ENCODE data around the gene RAD9A.

The RAD9A gene

DNA sequence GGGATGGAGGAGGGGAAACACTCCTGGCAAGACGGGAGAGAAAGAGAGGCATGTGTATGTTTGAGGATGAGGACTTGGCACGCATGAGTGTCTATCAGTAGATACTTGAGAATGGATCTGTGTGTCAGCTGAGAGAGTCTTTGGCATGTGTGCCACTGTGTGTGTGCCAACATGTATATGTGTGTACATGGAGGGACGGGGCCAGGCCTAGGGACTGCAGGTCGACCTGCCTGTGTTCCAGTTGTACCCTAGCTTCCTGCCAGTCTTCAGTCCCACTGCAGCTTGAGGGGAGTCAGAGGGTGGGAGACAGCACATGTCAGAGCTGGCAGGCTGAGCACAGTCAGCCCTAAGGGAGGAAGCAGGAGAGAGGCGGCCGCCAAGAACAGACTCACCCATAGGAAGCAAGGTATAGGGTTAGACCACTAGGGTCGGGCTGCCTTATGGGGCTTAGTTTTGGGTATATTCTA lies 24.0 kb upstream of the RAD9A start:
- no peak for DNase-seq (ENCODE audit: low read depth)
- no peak overlapping the region for H3K4me3 ChIP-seq (ENCODE audit: low read depth, low read length)
- TF ChIP-seq, protein P1, sequence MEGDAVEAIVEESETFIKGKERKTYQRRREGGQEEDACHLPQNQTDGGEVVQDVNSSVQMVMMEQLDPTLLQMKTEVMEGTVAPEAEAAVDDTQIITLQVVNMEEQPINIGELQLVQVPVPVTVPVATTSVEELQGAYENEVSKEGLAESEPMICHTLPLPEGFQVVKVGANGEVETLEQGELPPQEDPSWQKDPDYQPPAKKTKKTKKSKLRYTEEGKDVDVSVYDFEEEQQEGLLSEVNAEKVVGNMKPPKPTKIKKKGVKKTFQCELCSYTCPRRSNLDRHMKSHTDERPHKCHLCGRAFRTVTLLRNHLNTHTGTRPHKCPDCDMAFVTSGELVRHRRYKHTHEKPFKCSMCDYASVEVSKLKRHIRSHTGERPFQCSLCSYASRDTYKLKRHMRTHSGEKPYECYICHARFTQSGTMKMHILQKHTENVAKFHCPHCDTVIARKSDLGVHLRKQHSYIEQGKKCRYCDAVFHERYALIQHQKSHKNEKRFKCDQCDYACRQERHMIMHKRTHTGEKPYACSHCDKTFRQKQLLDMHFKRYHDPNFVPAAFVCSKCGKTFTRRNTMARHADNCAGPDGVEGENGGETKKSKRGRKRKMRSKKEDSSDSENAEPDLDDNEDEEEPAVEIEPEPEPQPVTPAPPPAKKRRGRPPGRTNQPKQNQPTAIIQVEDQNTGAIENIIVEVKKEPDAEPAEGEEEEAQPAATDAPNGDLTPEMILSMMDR (IDR thresholded peaks at IDR 0.05; ENCODE audit: control insufficient read depth, extremely low read depth, insufficient read depth), result no peak

DNA sequence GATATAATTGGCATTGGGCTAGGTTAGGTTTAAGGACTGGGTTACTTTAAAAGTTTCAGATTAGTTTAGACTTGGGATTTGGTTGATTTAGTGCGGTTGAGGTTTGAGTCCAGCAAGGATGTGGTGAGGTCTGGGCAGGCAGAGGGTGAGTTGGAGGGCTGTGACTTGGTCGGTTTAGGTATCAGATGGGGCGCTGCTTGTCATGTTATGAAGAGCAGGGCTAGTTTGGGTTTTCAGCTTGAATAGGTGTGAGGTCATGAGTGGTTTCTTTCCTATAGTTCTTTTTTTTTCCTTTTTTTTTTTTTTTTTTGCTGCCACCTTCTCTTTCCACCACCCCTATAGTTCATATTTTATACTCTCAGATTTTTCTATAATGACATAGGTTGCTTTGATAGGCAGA lies 23.2 kb upstream of the RAD9A start:
- no peak for DNase-seq (ENCODE audit: low read depth)
- TF ChIP-seq, protein P1 (IDR thresholded peaks at IDR 0.05; ENCODE audit: control insufficient read depth, extremely low read depth, insufficient read depth), result no peak
- no peak overlapping the region for H3K4me3 ChIP-seq (ENCODE audit: low read depth, low read length)

DNA sequence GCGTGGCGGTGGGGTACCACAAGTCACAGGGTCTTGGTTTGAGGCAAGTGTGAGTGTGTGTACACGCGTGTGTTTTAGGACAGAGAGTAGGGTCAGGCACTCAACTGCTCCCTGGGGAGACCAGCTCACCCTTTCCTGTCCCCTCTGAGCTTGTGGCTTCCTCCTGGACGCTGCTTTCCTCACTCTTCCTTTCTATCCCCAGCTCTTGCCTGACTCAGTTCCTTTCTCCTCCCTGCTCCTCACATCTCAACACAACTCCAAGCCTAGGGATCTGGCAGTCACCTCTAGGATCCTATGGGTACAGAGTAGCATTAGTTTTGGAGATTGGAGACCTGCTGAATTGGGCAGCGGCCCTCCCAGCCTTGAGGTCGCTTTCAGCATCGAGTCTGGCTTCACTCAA lies 22.5 kb upstream of the RAD9A start:
- no peak overlapping the region for H3K4me3 ChIP-seq (ENCODE audit: low read depth, low read length)
- DNase-seq (ENCODE audit: low read depth), result no peak
- TF ChIP-seq, protein P1 (IDR thresholded peaks at IDR 0.05; ENCODE audit: control insufficient read depth, extremely low read depth, insufficient read depth), result no peak

DNA sequence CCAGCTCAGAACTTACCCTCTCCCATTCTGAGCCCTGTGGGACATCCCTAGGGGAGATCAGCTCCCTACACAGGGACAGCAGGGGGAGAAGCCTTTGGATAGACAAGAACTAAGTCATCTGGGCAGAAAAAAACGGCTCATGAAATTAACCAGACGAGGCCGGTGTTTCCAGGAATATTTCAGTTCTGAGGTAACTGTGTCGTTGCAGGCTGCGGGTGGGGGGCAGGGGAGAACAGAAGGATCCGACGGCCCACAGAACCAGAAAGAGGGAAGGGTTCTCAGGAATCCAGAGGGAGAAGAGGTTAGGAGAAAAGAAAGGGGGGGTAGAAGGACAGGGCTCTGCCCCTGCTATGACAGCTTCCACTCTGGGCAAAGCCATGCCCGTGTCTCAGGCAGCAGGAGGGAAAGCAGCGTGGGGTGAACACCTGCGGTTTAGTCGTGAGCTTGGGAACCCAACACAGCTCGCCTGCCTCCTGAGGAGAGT lies 21.9 kb upstream of the RAD9A start:
- H3K4me3 ChIP-seq (ENCODE audit: low read depth, low read length), result no peak overlapping the region
- TF ChIP-seq, protein P1 (IDR thresholded peaks at IDR 0.05; ENCODE audit: control insufficient read depth, extremely low read depth, insufficient read depth), result no peak
- no peak for DNase-seq (ENCODE audit: low read depth)

DNA sequence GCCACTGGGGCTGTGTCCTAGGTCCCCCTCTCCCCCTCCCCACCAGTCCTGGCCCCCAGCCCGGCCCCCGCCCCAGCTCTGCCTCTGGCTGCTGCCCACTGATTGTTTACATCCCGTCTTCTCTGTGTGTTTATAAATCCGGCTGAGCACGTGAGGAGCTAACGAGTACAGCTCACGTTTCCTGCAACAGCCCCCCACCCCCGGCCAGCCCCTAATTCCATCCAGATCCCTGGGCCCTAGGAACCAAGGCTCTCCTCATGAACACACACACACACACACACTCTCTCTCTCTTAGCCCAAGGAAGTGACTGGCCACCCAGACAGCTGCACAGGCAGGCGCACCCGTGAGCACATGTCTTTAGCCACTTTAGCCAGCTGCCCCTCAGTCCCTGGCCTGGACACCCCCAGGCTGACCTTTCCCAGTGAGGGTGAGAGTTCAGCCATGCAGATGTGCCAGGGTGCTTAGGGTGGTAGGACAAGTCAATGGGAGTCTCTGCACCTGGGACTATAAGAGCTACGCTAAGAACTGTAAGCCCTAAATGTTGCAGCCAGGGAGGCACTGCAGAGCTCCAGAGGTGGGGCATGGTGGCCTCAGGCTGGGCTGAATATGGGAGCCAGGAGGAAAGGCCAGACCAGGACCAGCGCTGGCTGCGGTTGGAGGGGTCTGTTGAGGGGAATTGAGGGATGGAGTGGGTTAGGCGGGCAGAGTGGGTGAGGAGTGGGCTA lies 21.3 kb upstream of the RAD9A start:
- no peak for DNase-seq (ENCODE audit: low read depth)
- H3K4me3 ChIP-seq (ENCODE audit: low read depth, low read length), result no peak overlapping the region
- TF ChIP-seq, protein P1 (IDR thresholded peaks at IDR 0.05; ENCODE audit: control insufficient read depth, extremely low read depth, insufficient read depth), result no peak

DNA sequence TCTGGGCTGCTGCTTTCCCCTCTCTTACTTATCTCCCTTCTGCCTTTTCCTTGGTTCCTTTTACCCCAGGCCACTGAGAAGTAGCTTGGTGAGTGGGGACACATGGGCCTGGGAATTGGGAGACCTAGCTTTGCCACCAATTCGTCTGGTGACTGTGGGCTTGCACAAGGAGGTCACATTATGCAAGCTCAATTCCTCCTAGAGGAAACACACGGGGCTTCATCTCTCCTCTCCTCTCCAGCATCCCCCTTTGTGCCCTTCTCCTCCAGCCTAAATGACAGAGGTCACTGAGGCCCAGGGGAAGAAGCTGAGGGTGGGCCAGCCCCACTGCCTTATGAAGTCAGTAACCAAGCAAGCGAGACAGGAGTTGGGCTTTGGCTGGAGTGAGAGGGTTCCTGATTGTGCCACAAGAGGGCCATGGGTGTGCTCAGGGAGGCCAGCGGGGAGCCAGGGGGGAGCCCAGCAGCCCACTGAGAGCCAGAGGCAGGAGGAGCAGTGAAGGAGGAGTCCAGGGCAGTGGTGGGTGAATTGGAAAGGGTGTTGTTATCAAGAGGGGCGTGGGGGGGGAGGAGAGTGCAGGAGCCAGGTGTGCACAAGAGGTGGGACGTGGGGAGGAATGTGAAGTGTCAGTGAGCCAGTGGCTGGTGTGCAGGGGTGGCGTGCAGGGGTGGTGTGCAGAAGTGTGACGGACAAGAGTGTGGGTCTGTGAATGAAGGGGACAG lies 20.4 kb upstream of the RAD9A start:
- TF ChIP-seq, protein P1 (IDR thresholded peaks at IDR 0.05; ENCODE audit: control insufficient read depth, extremely low read depth, insufficient read depth), result no peak
- DNase-seq (ENCODE audit: low read depth), result no peak
- no peak overlapping the region for H3K4me3 ChIP-seq (ENCODE audit: low read depth, low read length)

Measured in LNCaP clone FGC (cell line).